Psoas muscle (tissue), 8 donors: Measurements from ENCODE around the gene BMP4. TPM values are rescaled to one million over a fixed set of nuclear protein-coding genes. Genes with fewer than 3 reads are reported as not detected.

Experiments
- ATAC-seq, 4 donors: fragments of 200-7000 bp; cut with Tn5 transposase; one replicate each; pipeline ENCODE4 v1.9.1; 2020; ENCODE audit warnings: moderate library complexity in 3 of 4, mild to moderate bottlenecking in 2 of 4
- DNase-seq, 2 donors: peaks; one replicate each; pipeline ENCODE4 v3.0.0-alpha.2; 2020
- H3K27ac ChIP-seq: fragments of 200-600 bp; one replicate; pipeline ENCODE4 v1.8.0; 2022
- H3K27me3 ChIP-seq, 3 donors: fragments of 200-600 bp in 1 of 3; one replicate each; pipeline versions ENCODE4 v1.6.1 to v1.8.0; 2013 to 2022; ENCODE audit warnings: low read length in 2 of 3, mild to moderate bottlenecking in 2 of 3, moderate library complexity in 1 of 3; ENCODE audit not compliant: insufficient read depth in 3 of 3
- H3K36me3 ChIP-seq, 2 donors: fragments of 200-600 bp in 1 of 2; one replicate each; pipeline versions ENCODE4 v1.6.1 to v1.8.0; 2013 to 2022; ENCODE audit warnings: low read depth in 1 of 2, mild to moderate bottlenecking in 1 of 2, moderate library complexity in 1 of 2; ENCODE audit not compliant: insufficient read depth in 1 of 2
- H3K4me1 ChIP-seq: fragments of 200-600 bp; one replicate; pipeline ENCODE4 v1.8.0; 2022
- H3K4me3 ChIP-seq: fragments of 200-600 bp; one replicate; pipeline ENCODE4 v1.8.0; 2022; ENCODE audit warnings: mild to moderate bottlenecking
- H3K9me3 ChIP-seq: fragments of 200-600 bp; one replicate; pipeline ENCODE4 v1.8.0; 2022
- CTCF ChIP-seq: fragments of 200-600 bp; IDR thresholded peaks from one replicate; pipeline ENCODE4 v1.8.0; 2022; ENCODE audit warnings: antibody characterized with exemption
- WGBS, 3 donors: extraction: QIAGEN DNeasy Blood & Tissue Kit; methylation state at CpG; one replicate each; pipeline versions ENCODE4 v1.1.6 to v1.1.7; 2013; 5-methylcytosine and 5-hydroxymethylcytosine counted together
- intact Hi-C, 2 donors: fragments of 100-400 bp; cut with DNase I; formaldehyde crosslinking; loops; one replicate each; pipeline versions ENCODE4 v1.11.0 to v1.14.2; 2022
- polyA plus RNA-seq, 3 donors: library from polyadenylated mRNA; stranded (reverse); fragments of 200-250 nt; gene quantifications; one replicate each; pipeline ENCODE4 v1.2.3, GENCODE V29; 2013
- total RNA-seq, 4 donors: library from RNA; stranded (reverse); fragmentation: NEBNext Ultra II Directional in 2 of 4; extraction: Animal tissue kit (Norgen Biotek cat#: 25700) in 2 of 4; gene quantifications; one replicate each; pipeline versions ENCODE4 v1.2.1 to v1.2.4, GENCODE V29; 2021 to 2023
- donor health status: healthy with polysubstance abuse.
- donor health status: DM: no; HTN: no; CAD: no; lungs with moderate emphysema.
- donor health status: Bipolar disorder and iron deficiency.
- donor health status: healthy.
- donor health status: DM: yes; HTN: yes; CAD: no.
- donor health status: DM: no; HTN: no; CAD: no.
- donor health status: DM: no; HTN: no; CAD: no.
- donor health status: DM: yes; HTN: yes; CAD: no.

Gene BMP4
- total and polyA plus RNA-seq, 7 donors, result 2.4 to 8.6 (median 4.3) TPM

- no peaks in the 10 kb centered on the region for H3K4me1 ChIP-seq
- 64 to 75% (median 70%) methylated on average over 6 of the region's 6 CpGs for WGBS, 3 donors
- H3K27ac ChIP-seq, result no peak overlapping the region
- ATAC-seq (no peak), DNase-seq (no peak)
- intact Hi-C loops, result no loop called here
- H3K36me3 ChIP-seq, result no peaks in the 10 kb centered on the region
- no peaks in the 10 kb centered on the region for H3K27me3 ChIP-seq
- H3K4me3 ChIP-seq, result no peak overlapping the region
- TF ChIP-seq CTCF, result no peak
- H3K9me3 ChIP-seq, result no peaks in the 10 kb centered on the region
Measured at GRCh38 chr14:53925201-53925766, 31.3 kb downstream of the BMP4 start.

GRCh38 chr14:53924753-53925152 is 31.9 kb downstream of the BMP4 start:
- H3K27me3 ChIP-seq, result no peaks in the 10 kb centered on the region
- no peak overlapping the region for H3K27ac ChIP-seq
- no peaks in the 10 kb centered on the region for H3K36me3 ChIP-seq
- H3K9me3 ChIP-seq, result no peaks in the 10 kb centered on the region
- intact Hi-C loops, result no loop called here
- ATAC-seq (no peak), DNase-seq (no peak)
- no peak for TF ChIP-seq CTCF
- no peaks in the 10 kb centered on the region for H3K4me1 ChIP-seq
- WGBS, 3 donors, result 19 to 33% (median 33%) methylated on average over 4 of the region's 4 CpGs
- no peak overlapping the region for H3K4me3 ChIP-seq

- Histone ChIP-seq H3K27ac (no peak overlapping the region), H3K27me3 (no peaks in the 10 kb centered on the region), H3K4me1 (no peaks in the 10 kb centered on the region), H3K9me3 (no peaks in the 10 kb centered on the region), H3K4me3 (no peak overlapping the region), H3K36me3 (no peaks in the 10 kb centered on the region)
- TF ChIP-seq CTCF, result no peak
- intact Hi-C loops, result no loop called here
- DNase-seq (no peak), ATAC-seq (no peak)
- WGBS, 3 donors, result 60 to 76% (median 64%) methylated on average over 3 of the region's 3 CpGs
Measured at GRCh38 chr14:53921027-53921426, 35.6 kb downstream of the BMP4 start.

GRCh38 chr14:53916239-53916638 is 40.4 kb downstream of the BMP4 start:
- WGBS, 3 donors, result 46 to 56% (median 50%) methylated on average over 1 of the region's 1 CpG
- ATAC-seq, result no peak
- TF ChIP-seq CTCF, result no peak
- Histone ChIP-seq H3K4me1 (no peaks in the 10 kb centered on the region), H3K9me3 (no peaks in the 10 kb centered on the region), H3K4me3 (no peak overlapping the region), H3K36me3 (no peaks in the 10 kb centered on the region), H3K27ac (no peak overlapping the region), H3K27me3 (no peaks in the 10 kb centered on the region)
- intact Hi-C loops, result no loop called here
- DNase-seq, result no peak

GRCh38 chr14:53915364-53916014 is 41.1 kb downstream of the BMP4 start:
- DNase-seq (no peak), ATAC-seq (peak in 1 of 4 donors; percentile 30)
- Histone ChIP-seq H3K4me3 (no peak overlapping the region), H3K4me1 (no peaks in the 10 kb centered on the region), H3K9me3 (no peaks in the 10 kb centered on the region), H3K36me3 (no peaks in the 10 kb centered on the region), H3K27me3 (no peaks in the 10 kb centered on the region), H3K27ac (no peak overlapping the region)
- WGBS, 3 donors, result 38 to 52% (median 45%) methylated on average over 4 of the region's 4 CpGs
- no peak for TF ChIP-seq CTCF
- intact Hi-C loops, result no loop called here
